HepG2 (cell line): Measurements from ENCODE around the gene SRD5A1. TPM values are rescaled to one million over a fixed set of nuclear protein-coding genes. Genes with fewer than 3 reads are reported as not detected.
A peak's percentile ranks its signal among the peaks of the same experiment; 100 is the strongest.

Source experiments
- ARNT2 ChIP-seq: sonication (generic); formaldehyde crosslinking; IDR thresholded peaks from 2 replicates; pipeline ENCODE4 v1.8.0; 2022; ENCODE audit warnings: mild to moderate bottlenecking, low read depth, missing genetic modification reagents, moderate library complexity
- IRX3 ChIP-seq: sonication (generic); formaldehyde crosslinking; IDR thresholded peaks from 2 replicates; pipeline ENCODE4 v1.8.1; 2023; ENCODE audit warnings: mild to moderate bottlenecking, low read depth, missing genetic modification reagents, borderline replicate concordance
- KIAA2018 ChIP-seq: sonication (generic); formaldehyde crosslinking; IDR thresholded peaks from 2 replicates; pipeline ENCODE4 v1.5.0; 2020; ENCODE audit warnings: mild to moderate bottlenecking, missing genetic modification reagents, borderline replicate concordance
- PPARG ChIP-seq: conservative IDR thresholded peaks from 2 replicates; pipeline ENCODE4 v1.6.1; 2016; ENCODE audit warnings: missing biosample characterization, missing genetic modification reagents
- REPIN1 ChIP-seq: sonication (generic); formaldehyde crosslinking; IDR thresholded peaks from 2 replicates; pipeline ENCODE4 v1.8.0; 2022; ENCODE audit warnings: missing genetic modification reagents, low read depth, mild to moderate bottlenecking, borderline replicate concordance
- RFX5 ChIP-seq: IDR thresholded peaks from 2 replicates; pipeline ENCODE4 v1.6.1; 2011; ENCODE audit warnings: low read depth, low read length, improper control_type of control experiment
- STAG1 ChIP-seq: sonication (generic); formaldehyde crosslinking; IDR thresholded peaks from 2 replicates; pipeline ENCODE4 v1.4.0; 2020; ENCODE audit warnings: missing genetic modification reagents
- ZBTB39 ChIP-seq: sonication (generic); formaldehyde crosslinking; IDR thresholded peaks from 2 replicates; pipeline ENCODE4 v1.5.0; 2020; ENCODE audit warnings: missing genetic modification reagents
- ZBTB44 ChIP-seq: sonication (generic); formaldehyde crosslinking; IDR thresholded peaks from 2 replicates; pipeline ENCODE4 v1.4.0; 2020; ENCODE audit warnings: missing genetic modification reagents
- ZNF354B ChIP-seq: sonication (generic); formaldehyde crosslinking; IDR thresholded peaks from 2 replicates; pipeline ENCODE4 v1.8.0; 2022; ENCODE audit warnings: mild to moderate bottlenecking, missing genetic modification reagents
- ZNF574 ChIP-seq: sonication (generic); formaldehyde crosslinking; IDR thresholded peaks from 2 replicates; pipeline ENCODE4 v1.4.0; 2020; ENCODE audit warnings: missing genetic modification reagents
- polyA plus RNA-seq, 8 experiments: library from polyadenylated mRNA; depleted of rRNA in 3 of 8; stranded (reverse) in 7 of 8; unstranded in 1 of 8; fragments of >200 nt; fragmentation: Illumina TruSeq in 4 of 8; extraction: Trizol in 4 of 8; gene quantifications; 2 replicates each; pipeline versions ENCODE4 v1.2.1 to v1.2.3, GENCODE V29; 2011 to 2016; ENCODE audit warnings: low read depth in 4 of 8, missing spikeins in 1 of 8, mixed read lengths in 1 of 8; ENCODE audit not compliant: insufficient read depth in 1 of 8
- total RNA-seq, 5 experiments: library from RNA; depleted of rRNA; stranded (reverse); fragments of >200 nt; fragmentation: Illumina TruSeq; extraction: Trizol; gene quantifications; 2 replicates each; pipeline ENCODE4 v1.2.3, GENCODE V29; 2016; ENCODE audit warnings: low read depth in 1 of 5

SRD5A1 gene
- total and polyA plus RNA-seq, 2 of the 13 experiments (the other 11 are each of a cell fraction or from before 2014, with no cell fraction given), result 6.1 to 9.9 TPM

- TF ChIP-seq KIAA2018 (CRISPR knock-in tag) (no peak), ZNF354B (CRISPR knock-in tag) (no peak), PPARG (no peak), ZNF574 (CRISPR knock-in tag) (peak; percentile 9; the same call in 1 of the 2 replicates), STAG1 (no peak), RFX5 (no peak), ZBTB44 (CRISPR knock-in tag) (no peak), IRX3 (CRISPR knock-in tag) (no peak), REPIN1 (CRISPR knock-in tag) (no peak), ZBTB39 (0 out of 2 replicates have a peak, but pooled peaks have one; percentile 44), ARNT2 (CRISPR knock-in tag) (peak; percentile 13; the same call in 1 of the 2 replicates)
Measured at GRCh38 chr5:6632888-6633468, at the start of gene SRD5A1, which contains the start of gene NSUN2 (continued).
